Endothelial cell of umbilical vein (primary cell): ENCODE data around the gene REEP3. TPM values are rescaled to one million over a fixed set of nuclear protein-coding genes. Genes with fewer than 3 reads are reported as not detected.

ENCODE experiments used
- BruUV-seq: library from RNA; stranded (reverse); fragments of 400-500 nt; replicated peaks from 2 replicates; lab custom pipeline; 2021; lab: Mats Ljungman, UMichigan
- CTCF ChIA-PET: fragments of 300-600, 350-600 bp; sonication (Branson Sonifier 250); formaldehyde crosslinking; loops from one replicate; lab custom pipeline; 2021; ENCODE audit warnings: antibody characterized with exemption, inconsistent platforms; lab: Charles Lee
- POLR2A ChIA-PET: fragments of 300-600, 350-600 bp; sonication (Branson Sonifier 250); formaldehyde crosslinking; loops from one replicate; lab custom pipeline; 2021; ENCODE audit warnings: antibody characterized with exemption, inconsistent platforms; lab: Charles Lee
- DNase-seq: peaks from one replicate; pipeline ENCODE4 v3.0.0-alpha.2; 2011; ENCODE audit warnings: low read depth, low spot score
- FAIRE-seq: peaks from 2 replicates; lab custom pipeline; 2011; peaks lifted over from hg19 to GRCh38; lab: Jason Lieb, UNC
- H2AFZ ChIP-seq: 2 replicates; pipeline ENCODE4 v1.6.0; 2012; ENCODE audit warnings: low read depth, low read length, control low read depth, inconsistent platforms
- H3K27ac ChIP-seq: 2 replicates; pipeline ENCODE4 v1.5.1; 2011; ENCODE audit warnings: low read depth, mild to moderate bottlenecking, control low read depth, low read length, moderate library complexity; ENCODE audit not compliant: insufficient read depth
- H3K27me3 ChIP-seq, 2 experiments: 2 replicates each; pipeline versions ENCODE4 v1.6.0 to v1.6.1; 2011; ENCODE audit warnings: low read length in 2 of 2, mixed read lengths in 1 of 2; ENCODE audit not compliant: control insufficient read depth in 2 of 2, insufficient read depth in 2 of 2
- H3K36me3 ChIP-seq, 2 experiments: 2 replicates in 1 of 2; 3 replicates in 1 of 2; pipeline ENCODE4 v1.5.1; 2011; ENCODE audit warnings: low read length in 2 of 2, mild to moderate bottlenecking in 1 of 2, moderate library complexity in 1 of 2; ENCODE audit not compliant: control insufficient read depth in 2 of 2, insufficient read depth in 2 of 2; ENCODE audit errors: extremely low read depth in 1 of 2
- H3K4me1 ChIP-seq: 3 replicates; pipeline ENCODE4 v1.5.1; 2011; ENCODE audit warnings: mild to moderate bottlenecking, low read length; ENCODE audit not compliant: control insufficient read depth, insufficient read depth; ENCODE audit errors: extremely low read depth
- H3K4me2 ChIP-seq: 2 replicates; pipeline ENCODE4 v1.6.1; 2011; ENCODE audit warnings: low read length, control low read depth, mixed read lengths; ENCODE audit not compliant: insufficient read depth
- H3K4me3 ChIP-seq, 3 experiments: fragments of 200-600 bp in 1 of 3; sonication (generic), shearing (Covaris generic) in 1 of 3; replicated peaks in 1 of 3; 2 replicates each; pipeline ENCODE4 v1.5.1; 2011 to 2016; ENCODE audit warnings: control low read depth in 3 of 3, low read length in 3 of 3, mild to moderate bottlenecking in 2 of 3, inconsistent platforms in 1 of 3, low read depth in 1 of 3, moderate library complexity in 1 of 3; ENCODE audit not compliant: insufficient read depth in 1 of 3
- H3K79me2 ChIP-seq: 2 replicates; pipeline ENCODE4 v1.6.0; 2012; ENCODE audit warnings: low read length, inconsistent platforms; ENCODE audit not compliant: control insufficient read depth, insufficient read depth
- H3K9ac ChIP-seq: replicated peaks from 2 replicates; pipeline ENCODE3; 2011; ENCODE audit warnings: low read length, control low read depth; ENCODE audit not compliant: insufficient read depth; ENCODE audit errors: extremely low read depth
- H3K9me1 ChIP-seq: replicated peaks from 3 replicates; pipeline ENCODE4 v1.6.0; 2011; ENCODE audit warnings: mild to moderate bottlenecking, low read length; ENCODE audit not compliant: control insufficient read depth, insufficient read depth; ENCODE audit errors: extremely low read depth
- H3K9me3 ChIP-seq: replicated peaks from 2 replicates; pipeline ENCODE4 v1.5.1; 2012; ENCODE audit warnings: low read length, inconsistent platforms; ENCODE audit not compliant: control insufficient read depth, insufficient read depth
- H4K20me1 ChIP-seq: replicated peaks from 2 replicates; pipeline ENCODE3; 2011; ENCODE audit warnings: mild to moderate bottlenecking, low read length; ENCODE audit not compliant: control insufficient read depth, insufficient read depth; ENCODE audit errors: extremely low read depth
- CTCF ChIP-seq, 2 donors: IDR thresholded peaks; 1 replicate in 1 of 2; 2 replicates in 1 of 2; pipeline ENCODE4 v1.5.1; 2011; ENCODE audit warnings: low read length in 2 of 2, mild to moderate bottlenecking in 2 of 2, moderate library complexity in 2 of 2, control low read depth in 1 of 2, inconsistent platforms in 1 of 2, low read depth in 1 of 2; ENCODE audit not compliant: insufficient read depth in 1 of 2; ENCODE audit errors: extremely low read depth in 1 of 2
- EZH2 ChIP-seq: IDR thresholded peaks from 2 replicates; pipeline ENCODE4 v1.6.1; 2012; ENCODE audit warnings: borderline replicate concordance, low read depth, mild to moderate bottlenecking, moderate library complexity, low read length, inconsistent platforms; ENCODE audit not compliant: severe bottlenecking
- FOS ChIP-seq: IDR thresholded peaks from 2 replicates; pipeline ENCODE4 v1.6.1; 2011; ENCODE audit warnings: mild to moderate bottlenecking, low read length, moderate library complexity, borderline replicate concordance; ENCODE audit not compliant: insufficient read depth
- GATA2 ChIP-seq: IDR thresholded peaks from 2 replicates; pipeline ENCODE4 v1.7.0; 2011; ENCODE audit warnings: low read depth, mild to moderate bottlenecking, moderate library complexity, mixed read lengths, low read length; ENCODE audit not compliant: insufficient read length, insufficient read depth
- JUN ChIP-seq: IDR thresholded peaks from 2 replicates; pipeline ENCODE4 v1.6.1; 2011; ENCODE audit warnings: borderline replicate concordance, low read depth; ENCODE audit not compliant: insufficient read length, insufficient read depth
- MAX ChIP-seq: IDR thresholded peaks from 2 replicates; pipeline ENCODE4 v1.6.1; 2011; ENCODE audit not compliant: insufficient read depth, insufficient read length
- MYC ChIP-seq: IDR thresholded peaks from one replicate; pipeline ENCODE4 v1.6.1; 2011; ENCODE audit warnings: mild to moderate bottlenecking, low read depth, low read length
- POLR2A ChIP-seq: IDR thresholded peaks from 2 replicates; pipeline ENCODE4 v1.6.1; 2012; ENCODE audit warnings: low read depth, mild to moderate bottlenecking, control low read depth, low read length
- POLR2AphosphoS5 ChIP-seq: IDR thresholded peaks from 2 replicates; pipeline ENCODE4 v1.6.1; 2012; ENCODE audit warnings: low read depth, mild to moderate bottlenecking, control low read depth, low read length, moderate library complexity; ENCODE audit not compliant: insufficient read depth
- dilution Hi-C: fragments of 300-500 bp; cut with MboI; formaldehyde crosslinking; loops from one replicate; pipeline ENCODE4 v1.15.0; 2019; ENCODE audit warnings: low sequenced_read_pairs; ENCODE audit not compliant: extremely low pct_ligation_motif_present
- intact Hi-C: fragments of 100-400 bp; cut with micrococcal nuclease; formaldehyde crosslinking; loops from one replicate; pipeline ENCODE4 v1.10.0; 2022
- polyA plus RNA-seq, 4 experiments: library from polyadenylated mRNA; depleted of rRNA in 3 of 4; stranded (reverse) in 3 of 4; unstranded in 1 of 4; fragments of >200 nt; gene quantifications; 2 replicates each; pipeline versions ENCODE4 v1.2.1 to v1.2.3, GENCODE V29; 2011 to 2012; ENCODE audit warnings: missing spikeins in 1 of 4
- total RNA-seq: library from RNA; stranded (reverse); gene quantifications from 2 replicates; pipeline ENCODE4 v1.2.3, GENCODE V29; 2021

REEP3 gene
- total and polyA plus RNA-seq, 2 donors (not counting 3 experiments of a cell fraction or from before 2014, with no cell fraction given), result 12.3 to 48.3 TPM

- Histone ChIP-seq H2AFZ (no peak overlapping the region), H4K20me1 (no peaks in the 10 kb centered on the region), H3K79me2 (peaks cover 69% of the 10 kb centered on the region), H3K9me3 (no peaks in the 10 kb centered on the region), H3K4me2 (no peak overlapping the region), H3K27me3 (no peaks in the 10 kb centered on the region), H3K9me1 (no peaks in the 10 kb centered on the region), H3K4me1 (no peaks in the 10 kb centered on the region), H3K27ac (no peak overlapping the region), H3K4me3 (no peak overlapping the region), H3K36me3 (no peaks in the 10 kb centered on the region), H3K9ac (no peak overlapping the region)
- dilution Hi-C loops, result no loop called here
- TF ChIP-seq MYC, result no peak
- TF ChIP-seq MAX, result no peak
- TF ChIP-seq JUN, result no peak
- no peak for TF ChIP-seq POLR2A
- no peak for TF ChIP-seq EZH2
- no peak for TF ChIP-seq GATA2
- no peak for TF ChIP-seq FOS
- no peak for TF ChIP-seq CTCF (IDR thresholded peaks at IDR 0.05; ENCODE audit: extremely low read depth in 1 of 2, insufficient read depth in 1 of 2, low read depth in 1 of 2, low read length in 2 of 2)
- TF ChIP-seq POLR2AphosphoS5, result no peak
- ChIA-PET CTCF (interaction anchor here (0.9 to 1.8 kb wide), 4 partner anchors 12 to 242 kb away, joined by 3 to 5 read pairs (median 4); no protein-coding TSS in a partner anchor), POLR2A (no interaction called here)
- intact Hi-C loops, result no loop called here
- no peak for DNase-seq
- BruUV-seq, result no TSS peak
- FAIRE-seq, result no peak
These were observed 42.6 kb upstream of the REEP3 start for GRCh38 chr10:63478564-63478963.
